GM21423 (cell line): Measurements from ENCODE around the gene CLCA2.

ENCODE experiments used
- ATAC-seq: cut with Tn5 transposase; IDR thresholded peaks from one replicate; pipeline ENCODE4 v1.9.1; 2021; ENCODE audit warnings: mild to moderate bottlenecking, moderate library complexity; ENCODE audit not compliant: unreplicated experiment

CLCA2 gene

GRCh38 chr1:86423873-86424272 lies at the start of gene CLCA2:
Gene CLCA2, plus strand, starts transcription at chr1:86424171. Its CDS starts 77 bp downstream, at chr1:86424248.
- no peak for ATAC-seq

GRCh38 chr1:86375688-86376087 lies 48.3 kb upstream of the CLCA2 start:
- ATAC-seq, result no peak

- ATAC-seq, result no peak
These were observed 46.6 kb upstream of the CLCA2 start for GRCh38 chr1:86377341-86377740.

- no peak for ATAC-seq
These were observed 45.2 kb upstream of the CLCA2 start for GRCh38 chr1:86378813-86379212.

- peak; percentile 63 for ATAC-seq
These were observed 43.6 kb upstream of the CLCA2 start for GRCh38 chr1:86380257-86380861.

GRCh38 chr1:86381223-86381622 lies 42.7 kb upstream of the CLCA2 start:
- no peak for ATAC-seq

- peak; percentile 56 for ATAC-seq
These were observed 41.1 kb upstream of the CLCA2 start for GRCh38 chr1:86382878-86383277.

- no peak for ATAC-seq
These were observed 35.9 kb upstream of the CLCA2 start for GRCh38 chr1:86387916-86388627.

- no peak for ATAC-seq
These were observed 35.2 kb upstream of the CLCA2 start for GRCh38 chr1:86388777-86389176.

GRCh38 chr1:86389307-86389706 lies 34.7 kb upstream of the CLCA2 start:
- ATAC-seq, result peak; percentile 91

- no peak for ATAC-seq
These were observed 29.6 kb upstream of the CLCA2 start for GRCh38 chr1:86394416-86394815.

GRCh38 chr1:86395751-86396497 lies 28.0 kb upstream of the CLCA2 start, which contains the start of gene ODF2L:
Gene ODF2L, minus strand, starts transcription at chr1:86396323. Its CDS starts 9,296 bp downstream, at chr1:86387027.
- peak; percentile 100 for ATAC-seq

GRCh38 chr1:86396498-86396890 lies 27.5 kb upstream of the CLCA2 start:
- peak; percentile 19 for ATAC-seq

GRCh38 chr1:86409416-86410021 lies 14.5 kb upstream of the CLCA2 start:
- ATAC-seq, result no peak

- no peak for ATAC-seq
These were observed 13.1 kb upstream of the CLCA2 start for GRCh38 chr1:86410879-86411278.

- no peak for ATAC-seq
These were observed 7.6 kb upstream of the CLCA2 start for GRCh38 chr1:86416343-86416742.

GRCh38 chr1:86419277-86419903 lies 4.6 kb upstream of the CLCA2 start:
- ATAC-seq, result no peak

- no peak for ATAC-seq
These were observed 2.2 kb upstream of the CLCA2 start for GRCh38 chr1:86421601-86422280.

GRCh38 chr1:86423473-86423872 lies 498 bp upstream of the CLCA2 start:
- no peak for ATAC-seq

GRCh38 chr1:86429122-86429725 lies 5.3 kb downstream of the CLCA2 start:
- ATAC-seq, result no peak
